ENCODE data around the gene WARS2. TPM values are rescaled to one million over a fixed set of nuclear protein-coding genes. Genes with fewer than 3 reads are reported as not detected.

WARS2 gene
- 10 to 100 TPM in 3 of 4 donors, 1 to 10 TPM in 1; 8.9 to 22.1 (median 12.8) TPM for total RNA-seq

DNA sequence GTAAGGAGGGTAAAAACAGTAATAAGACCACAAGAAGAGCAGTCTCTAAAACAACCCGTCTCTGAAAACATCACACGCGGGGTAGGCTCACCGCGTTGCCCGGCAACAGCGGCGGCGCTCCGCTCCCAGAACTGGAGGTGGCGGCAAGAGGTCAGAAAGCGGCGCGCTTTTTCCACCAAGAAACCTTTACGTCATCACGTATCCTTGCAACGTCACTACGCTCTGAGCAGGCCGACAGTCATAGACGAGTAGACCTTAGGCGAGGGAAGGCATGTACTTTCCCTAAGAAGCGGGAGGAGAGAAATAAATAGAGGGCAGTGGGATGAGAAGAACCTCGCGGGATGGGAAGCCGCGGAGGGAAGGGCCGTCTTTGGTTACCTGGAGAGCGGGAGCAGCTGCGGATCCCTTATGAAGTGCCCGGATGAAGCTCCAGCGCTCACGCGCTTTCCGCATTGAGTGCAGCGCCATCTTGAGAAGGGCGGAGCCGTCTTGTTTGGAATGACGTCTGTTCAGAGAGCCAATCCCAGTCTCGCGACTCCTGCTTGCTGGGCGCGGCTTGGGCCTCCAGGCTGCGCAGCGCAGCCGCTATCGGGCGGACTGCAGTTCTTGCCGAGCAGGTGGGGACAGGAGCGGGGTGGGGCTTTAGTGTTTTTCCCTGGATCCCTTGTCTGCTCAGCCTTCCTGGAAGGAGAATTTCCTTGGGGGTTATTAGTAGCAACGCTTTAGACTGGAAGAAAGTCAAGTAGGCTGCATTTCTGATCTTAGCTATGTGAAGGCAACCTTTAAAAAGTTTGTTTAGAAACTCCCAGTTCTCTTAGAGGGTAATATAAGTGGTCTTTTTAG is at the start of gene WARS2:
Gene WARS2 (minus strand): TSS at position 477 of the 843 bp plus-strand sequence. CDS start 9 bp downstream, at position 468.
- peak in 3 of 4 donors; percentile 56 to 73 (median 72) for TF ChIP-seq POLR2A (IDR thresholded peaks at IDR 0.05)
- peak in 2 of 6 experiments; percentile 3 to 14 for TF ChIP-seq CTCF (IDR thresholded peaks at IDR 0.05)
- peak within 1 kb of the TSS; percentile 34 to 71 (median 68) for H3K4me3 ChIP-seq
- WGBS, 2 donors: 0 to 1% methylated on average over 17 to 44 of the region's 50 CpGs
- intact Hi-C loops (cut with DNase I): no loop called here
- H3K27ac ChIP-seq: peak within 1 kb of the TSS; percentile 90 to 98 (median 96)
- H3K36me3 ChIP-seq: peaks cover 0 to 4% (median 0%) of the 10 kb centered on the region in 3 donors
- H3K4me1 ChIP-seq: peaks cover 3 to 55% (median 9%) of the 10 kb centered on the region in 3 donors
- DNase-seq: peak; percentile 78
- no peaks in the 10 kb centered on the region for H3K9me3 ChIP-seq
- no peaks in the 10 kb centered on the region for H3K27me3 ChIP-seq

DNA sequence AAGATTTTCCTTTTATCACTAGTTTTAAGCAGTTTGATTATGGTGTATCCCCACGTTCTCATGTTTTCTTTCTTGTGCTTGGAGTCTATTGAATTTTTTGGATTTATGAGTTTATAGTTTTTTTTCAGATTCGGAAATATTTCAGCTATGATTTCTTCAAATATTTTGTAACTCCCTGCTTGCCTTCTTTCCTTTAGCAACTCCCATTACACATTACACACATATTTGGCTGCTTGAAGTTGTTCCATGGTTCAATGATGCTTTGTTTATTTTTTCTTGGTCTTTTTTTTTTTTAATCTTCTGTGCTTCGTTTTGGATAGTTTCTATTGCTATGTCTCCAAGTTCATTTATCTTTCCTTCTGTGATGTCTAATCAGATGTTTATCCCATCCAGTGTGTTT is 48.5 kb upstream of the WARS2 start:
- H3K36me3 ChIP-seq: peaks cover 0 to 5% (median 0%) of the 10 kb centered on the region in 3 donors
- no peak overlapping the region for H3K4me3 ChIP-seq
- TF ChIP-seq POLR2A (IDR thresholded peaks at IDR 0.05) (no peak), CTCF (IDR thresholded peaks at IDR 0.05) (no peak)
- WGBS, 2 donors: 52% methylated on average over 3 of the region's 3 CpGs
- H3K27me3 ChIP-seq: no peaks in the 10 kb centered on the region
- DNase-seq: no peak
- H3K27ac ChIP-seq: no peak overlapping the region
- intact Hi-C loops (cut with DNase I): no loop called here
- no peaks in the 10 kb centered on the region for H3K9me3 ChIP-seq
- H3K4me1 ChIP-seq: no peaks in the 10 kb centered on the region

DNA sequence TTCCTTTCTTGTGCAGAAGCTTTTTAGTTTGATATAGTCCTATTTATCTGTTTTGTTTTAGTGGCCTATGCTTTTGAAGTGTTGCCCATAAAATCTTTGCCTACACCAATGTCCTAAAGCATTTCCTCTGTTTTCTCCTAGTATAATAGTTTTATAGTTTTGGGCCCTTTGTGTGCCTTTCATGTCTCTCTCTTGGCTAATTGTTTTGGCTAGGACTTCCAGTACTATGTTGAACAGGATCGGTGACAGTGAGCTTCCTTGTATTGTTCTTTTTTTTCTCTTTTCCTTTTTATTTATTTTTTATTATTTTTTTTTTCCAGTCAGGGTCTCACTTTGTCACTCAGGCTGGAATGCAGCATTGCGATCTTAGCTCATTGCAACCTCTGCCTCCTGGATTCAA is 47.0 kb upstream of the WARS2 start:
- intact Hi-C loops (cut with DNase I): no loop called here
- Histone ChIP-seq H3K4me3 (no peak overlapping the region), H3K9me3 (no peaks in the 10 kb centered on the region), H3K27me3 (no peaks in the 10 kb centered on the region), H3K27ac (no peak overlapping the region), H3K4me1 (no peaks in the 10 kb centered on the region), H3K36me3 (peaks cover 0 to 5% (median 0%) of the 10 kb centered on the region in 3 donors)
- no peak for TF ChIP-seq POLR2A (IDR thresholded peaks at IDR 0.05)
- no peak for TF ChIP-seq CTCF (IDR thresholded peaks at IDR 0.05)
- no peak for DNase-seq
- 86 to 90% methylated on average over 2 of the region's 2 CpGs for WGBS, 2 donors

DNA sequence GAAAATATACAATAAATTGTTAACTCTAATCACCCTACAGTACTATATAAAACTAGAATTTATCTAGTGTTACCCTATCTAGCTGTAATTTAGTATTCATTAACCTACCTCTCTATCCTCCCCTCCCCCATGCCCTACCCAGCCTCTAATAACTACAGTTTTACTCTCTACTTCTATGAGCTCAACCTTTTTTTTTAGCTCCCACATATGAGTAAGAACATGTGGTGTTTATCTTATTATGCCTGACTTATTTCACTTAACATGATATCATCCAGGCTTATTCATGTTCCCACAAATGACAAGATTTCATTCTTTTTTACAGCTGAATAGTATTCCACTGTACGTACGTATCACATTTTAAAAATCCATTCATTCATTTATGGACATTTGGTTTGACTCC is 46.0 kb upstream of the WARS2 start:
- WGBS, 2 donors: 96 to 98% methylated on average over 2 of the region's 2 CpGs
- H3K36me3 ChIP-seq: peaks cover 0 to 5% (median 0%) of the 10 kb centered on the region in 3 donors
- intact Hi-C loops (cut with DNase I): no loop called here
- no peak for DNase-seq
- no peak overlapping the region for H3K27ac ChIP-seq
- TF ChIP-seq POLR2A (IDR thresholded peaks at IDR 0.05) (no peak), CTCF (IDR thresholded peaks at IDR 0.05) (no peak)
- no peaks in the 10 kb centered on the region for H3K9me3 ChIP-seq
- H3K4me1 ChIP-seq: no peaks in the 10 kb centered on the region
- no peaks in the 10 kb centered on the region for H3K27me3 ChIP-seq
- H3K4me3 ChIP-seq: no peak overlapping the region

DNA sequence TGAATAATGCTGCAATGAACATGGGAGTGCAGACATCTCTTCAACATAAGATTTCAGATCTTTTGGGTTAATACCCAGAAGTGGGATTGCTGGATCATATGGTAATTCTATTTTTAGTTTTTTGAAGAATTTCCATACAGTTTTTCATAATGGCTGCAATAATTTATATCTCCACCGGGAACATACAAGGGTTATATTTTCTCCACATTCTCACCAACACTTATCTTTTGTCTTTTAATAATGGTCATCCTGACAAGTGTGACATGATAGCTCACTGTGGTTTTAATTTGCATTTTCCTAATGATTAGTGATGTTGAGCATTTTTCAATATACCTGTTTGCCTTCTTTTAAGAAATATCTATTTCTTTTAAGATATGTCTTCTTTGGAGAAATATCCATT is 44.5 kb upstream of the WARS2 start:
- no peak overlapping the region for H3K4me3 ChIP-seq
- no peaks in the 10 kb centered on the region for H3K4me1 ChIP-seq
- no peak for TF ChIP-seq POLR2A (IDR thresholded peaks at IDR 0.05)
- TF ChIP-seq CTCF (IDR thresholded peaks at IDR 0.05): peak in 1 of 6 experiments; percentile 7
- no peaks in the 10 kb centered on the region for H3K9me3 ChIP-seq
- no peak overlapping the region for H3K27ac ChIP-seq
- intact Hi-C loops (cut with DNase I): no loop called here
- no peak for DNase-seq
- 95 to 97% methylated on average over 1 of the region's 1 CpG for WGBS, 2 donors
- H3K36me3 ChIP-seq: peaks cover 0 to 10% (median 0%) of the 10 kb centered on the region in 3 donors
- no peaks in the 10 kb centered on the region for H3K27me3 ChIP-seq

All from esophagus squamous epithelium (tissue), 5 donors.